GM21447 (cell line): ENCODE data around the gene POLN.

Experiments used
- ATAC-seq: cut with Tn5 transposase; IDR thresholded peaks from one replicate; pipeline ENCODE4 v1.9.1; 2021; ENCODE audit not compliant: unreplicated experiment

POLN gene

DNA sequence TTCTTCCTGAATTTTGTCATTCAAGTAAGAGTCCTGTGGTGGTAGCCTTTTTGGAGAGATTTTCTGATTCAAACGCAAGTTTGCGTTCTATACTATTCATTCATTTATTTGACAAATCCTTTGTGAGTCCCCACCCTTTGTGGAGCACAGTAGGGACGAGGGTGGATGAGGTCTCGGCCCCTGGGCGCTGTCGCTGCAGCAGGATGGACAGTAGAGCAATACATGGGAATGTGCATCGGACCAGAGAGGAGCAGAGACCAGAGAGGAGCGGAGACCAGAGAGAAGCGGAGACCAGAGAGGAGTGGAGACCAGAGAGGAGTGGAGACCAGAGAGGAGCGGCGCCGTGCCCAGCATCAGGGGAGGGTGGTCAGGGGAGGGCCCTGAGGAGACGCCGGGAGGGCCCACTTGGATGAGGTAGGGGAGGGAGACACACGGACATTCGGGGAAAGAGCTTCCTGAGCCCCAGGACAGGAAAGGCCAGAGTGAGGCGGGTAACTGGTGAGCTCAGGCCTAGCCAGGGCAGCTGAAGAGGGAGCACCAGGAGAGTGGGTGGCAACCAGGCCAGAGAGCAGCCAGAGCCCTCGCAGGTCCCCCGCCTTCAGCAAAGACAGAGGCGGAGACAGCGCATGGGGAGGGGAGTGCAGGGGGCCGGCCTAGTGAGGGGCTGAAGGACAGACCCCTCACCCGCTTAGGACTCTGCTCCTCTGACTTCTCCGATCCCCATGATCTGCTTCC is 115.4 kb downstream of the POLN start:
- ATAC-seq, result no peak

DNA sequence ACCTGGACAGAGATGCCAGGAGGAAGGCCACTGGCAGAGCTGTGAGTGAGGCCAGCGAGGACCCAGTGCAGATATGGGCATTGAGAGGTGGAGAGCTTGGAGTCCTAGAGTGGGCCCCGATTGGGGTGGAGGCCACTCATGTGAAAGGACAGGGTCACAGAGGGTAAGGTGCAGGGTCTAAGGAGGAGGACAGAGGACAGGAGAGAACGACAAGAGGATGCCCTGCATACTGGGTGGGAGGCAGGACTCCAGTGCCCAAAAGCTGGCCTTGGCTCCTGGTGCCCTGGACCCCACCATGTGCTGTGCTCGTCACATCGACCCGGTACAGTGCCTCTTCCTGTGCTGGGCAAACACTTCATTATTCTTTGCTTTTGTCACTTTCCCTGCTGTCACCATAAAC is 116.1 kb downstream of the POLN start:
- no peak for ATAC-seq

DNA sequence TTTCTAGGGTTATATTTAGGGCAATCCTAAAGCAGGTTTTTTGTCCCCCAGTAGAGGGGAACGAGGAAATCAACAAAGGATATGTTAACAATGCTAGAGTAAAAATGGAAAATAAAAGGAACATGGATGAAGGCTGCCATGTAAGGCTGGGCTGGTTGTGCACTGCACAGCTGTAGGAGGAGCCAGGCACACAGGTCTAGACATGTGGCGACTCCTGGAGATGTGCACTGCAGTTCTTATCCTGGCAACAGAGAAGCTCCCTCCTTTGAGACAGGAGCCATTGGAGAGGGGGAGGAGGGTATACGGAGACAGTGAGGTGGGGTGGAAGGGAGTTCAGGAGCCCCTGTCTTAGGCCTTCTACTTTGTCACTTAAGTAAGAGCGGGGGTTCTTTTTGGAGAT is 116.9 kb downstream of the POLN start:
- no peak for ATAC-seq

DNA sequence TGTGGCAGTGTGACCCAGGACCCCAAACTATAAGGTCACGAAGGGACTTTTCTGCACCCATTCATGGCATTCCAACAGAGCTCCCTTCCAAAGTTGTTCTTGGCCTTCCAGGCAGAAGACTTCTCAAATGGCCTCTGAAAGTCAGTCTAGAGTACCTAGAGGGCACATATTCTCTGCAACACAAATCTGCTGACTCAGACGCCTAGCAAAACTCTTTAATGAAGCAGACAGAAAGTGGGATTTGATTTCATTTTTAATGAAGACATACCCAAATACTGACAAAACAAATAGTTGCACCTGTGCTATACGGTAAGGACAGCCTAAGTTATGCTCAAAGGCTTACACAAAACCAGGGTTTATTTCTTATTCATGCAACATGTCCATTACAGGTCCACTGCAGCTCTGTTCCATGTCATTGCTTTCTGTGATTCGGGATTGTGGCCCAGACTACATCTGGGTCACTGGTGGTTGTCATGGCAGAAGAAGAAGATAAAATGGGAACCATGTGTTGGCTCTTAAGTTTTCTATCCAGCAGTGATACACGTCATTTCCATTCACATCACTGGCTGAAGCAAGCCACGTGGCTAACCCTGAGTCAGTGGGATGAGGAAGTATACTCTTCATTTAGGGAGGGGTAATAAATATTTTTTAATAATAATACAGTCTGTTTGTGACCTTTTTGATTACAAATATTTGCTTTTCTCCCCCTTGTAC is 125.1 kb downstream of the POLN start:
- ATAC-seq, result no peak

- ATAC-seq, result no peak
Observed at GRCh38 chr4:2105559-2105958, 136.4 kb downstream of the POLN start.

DNA sequence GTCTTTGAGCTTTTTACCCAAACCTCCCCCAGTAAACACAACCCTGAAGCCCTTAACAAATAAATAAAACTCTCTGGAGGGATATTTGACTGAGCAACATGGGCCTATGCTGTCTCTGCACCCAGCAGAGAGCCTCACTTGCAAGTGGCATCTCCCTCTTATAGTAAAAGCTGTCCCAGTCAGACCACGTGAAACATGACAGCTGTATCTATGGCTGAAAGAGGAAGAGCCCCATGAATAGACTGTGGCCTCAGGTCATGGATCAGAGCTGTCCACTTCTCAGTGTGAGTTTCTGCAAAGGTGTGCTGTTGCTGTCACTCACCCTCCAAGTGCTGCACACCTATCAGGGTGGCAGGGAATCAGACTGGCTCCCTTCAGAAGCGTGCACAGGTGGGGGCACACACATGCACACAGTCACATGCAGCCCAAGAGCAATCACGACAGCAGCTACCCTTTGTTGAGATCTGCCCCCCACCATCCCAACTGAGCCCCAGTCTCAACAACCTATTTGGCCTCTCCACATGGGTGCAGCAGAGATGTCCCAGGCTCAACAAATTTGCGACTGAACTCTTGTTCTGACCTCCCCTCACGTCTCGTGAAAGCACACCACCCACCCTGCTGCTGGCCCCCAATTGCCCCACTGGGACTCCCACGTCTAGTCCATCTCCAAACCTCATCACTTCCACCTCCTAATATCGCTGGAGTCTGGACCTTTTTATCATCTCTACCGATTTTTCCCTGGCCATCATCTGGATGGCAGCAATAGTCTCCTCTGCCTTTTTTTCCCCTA is 137.2 kb downstream of the POLN start:
- no peak for ATAC-seq

DNA sequence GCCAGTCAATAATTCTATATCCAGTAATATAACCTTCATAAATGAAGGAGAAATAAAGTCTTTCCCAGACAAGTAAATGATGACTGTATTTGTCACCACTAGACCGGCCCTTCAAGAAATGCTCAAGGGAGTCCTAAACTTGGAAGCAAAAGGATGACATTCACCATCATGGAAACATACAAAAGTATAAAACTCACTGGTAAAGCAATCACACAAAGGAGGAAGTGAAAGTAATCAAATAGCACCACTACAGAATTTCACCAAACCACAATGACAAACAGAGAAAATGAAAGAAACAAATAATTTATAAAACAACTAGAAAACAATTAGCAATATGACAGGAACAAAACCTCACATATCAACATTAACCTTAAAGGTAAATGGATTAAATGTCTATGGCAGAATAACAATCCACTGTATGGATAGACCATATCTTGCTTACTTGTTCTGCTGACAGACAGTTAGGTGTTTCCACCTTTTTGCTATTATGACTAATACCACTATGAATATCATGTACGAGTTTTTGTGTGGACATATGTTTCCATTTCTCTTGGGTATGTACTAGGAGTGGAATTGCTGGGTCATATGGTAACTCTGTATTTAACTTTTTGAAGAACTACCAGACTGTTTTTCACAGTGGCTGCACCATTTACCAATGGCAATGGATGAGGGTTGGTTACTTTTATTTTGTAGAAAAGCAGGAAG is 137.9 kb downstream of the POLN start:
- no peak for ATAC-seq

DNA sequence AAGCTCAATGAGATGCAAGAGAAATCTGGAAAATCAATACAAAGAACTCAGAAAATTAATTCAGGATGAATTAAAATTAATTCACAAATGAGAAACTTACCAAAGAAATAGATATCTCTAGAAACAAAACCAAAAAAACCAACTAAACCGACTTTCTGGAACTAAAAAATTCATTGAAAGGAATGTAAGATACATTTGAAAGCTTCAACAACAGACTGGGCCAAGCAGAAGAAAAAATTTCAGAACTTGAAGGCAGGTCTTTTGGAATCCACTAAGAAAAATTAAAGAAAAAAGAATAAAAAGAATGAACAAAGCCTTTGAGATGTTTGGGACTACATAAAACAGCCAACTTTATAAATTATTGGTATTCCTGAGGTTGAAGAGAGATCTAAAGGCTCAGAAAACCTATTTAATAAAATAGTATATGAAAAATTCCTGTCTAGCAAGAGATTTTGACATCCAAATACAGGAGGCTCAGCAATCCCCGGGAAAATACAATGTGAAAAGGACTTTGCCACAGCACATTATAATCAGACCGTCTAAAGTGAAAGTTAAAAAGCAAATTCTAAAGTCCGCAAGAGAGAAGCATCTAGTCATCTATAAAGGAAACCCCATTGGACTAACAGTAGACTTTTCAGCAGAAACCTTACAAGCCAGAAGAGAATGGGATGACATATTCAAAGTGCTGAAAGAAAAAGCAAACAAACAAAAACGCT is 138.6 kb downstream of the POLN start:
- ATAC-seq, result no peak

GRCh38 chr4:2102045-2102883 is 139.7 kb downstream of the POLN start:
- no peak for ATAC-seq

DNA sequence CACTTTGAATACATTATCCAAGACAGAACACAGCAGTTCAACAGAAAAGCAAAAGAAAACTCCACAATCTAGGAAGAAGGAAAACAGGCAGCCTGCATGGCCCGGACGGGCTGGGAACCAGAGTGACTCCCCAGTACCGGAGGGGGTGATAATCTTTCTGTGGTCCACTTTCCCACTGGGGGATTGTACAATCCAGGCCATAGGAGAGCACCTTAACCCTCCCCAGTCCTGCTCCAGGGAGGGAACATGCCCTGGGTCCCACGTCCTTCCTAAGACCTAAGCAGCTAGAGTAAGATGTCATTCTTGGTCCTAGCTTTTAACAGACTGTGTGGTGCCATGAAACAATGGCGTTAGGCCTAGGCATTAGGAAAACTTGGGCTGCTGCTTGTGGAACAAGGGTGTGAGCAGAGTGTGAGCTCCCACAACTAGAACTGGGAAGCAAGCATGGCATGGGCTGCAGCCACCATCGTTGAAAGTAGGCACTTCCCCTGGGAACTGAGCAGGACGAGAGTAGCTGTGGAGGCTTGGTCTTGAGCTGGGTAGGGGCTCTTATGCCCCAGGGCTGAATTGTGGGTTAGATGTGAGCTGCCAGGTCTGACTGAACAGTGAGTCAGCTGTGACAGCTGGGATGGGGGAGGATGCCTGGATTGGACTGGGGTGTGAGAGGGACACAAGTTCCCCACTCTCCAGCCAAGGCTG is 140.4 kb downstream of the POLN start:
- no peak for ATAC-seq

DNA sequence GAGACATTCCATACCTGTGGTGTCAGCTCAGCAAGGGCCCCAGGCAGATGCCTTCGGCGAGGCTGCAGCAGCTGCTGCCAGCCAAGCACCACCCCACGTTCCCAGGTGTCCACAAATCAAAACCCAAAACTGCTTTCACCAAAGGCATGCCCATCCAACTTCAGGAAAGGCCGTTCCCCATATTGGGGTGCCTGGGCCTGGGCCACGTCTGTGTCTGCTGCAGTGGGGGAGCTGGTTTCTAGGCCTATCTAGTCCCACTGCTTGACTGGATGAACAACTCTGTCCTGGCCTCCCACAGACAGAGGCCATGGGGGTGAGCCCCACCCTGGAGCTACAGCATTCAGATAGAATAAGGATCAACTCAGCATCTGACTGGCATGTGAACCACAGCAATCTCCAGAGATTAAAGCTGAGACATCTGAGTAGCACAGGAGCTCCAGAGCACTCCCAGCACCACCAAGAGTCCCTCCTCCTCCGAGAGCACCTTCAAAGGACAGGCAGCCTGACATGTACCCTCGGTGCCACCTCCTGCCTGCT is 145.8 kb downstream of the POLN start:
- no peak for ATAC-seq

GRCh38 chr4:2095236-2096072 is 146.5 kb downstream of the POLN start:
- ATAC-seq, result no peak

GRCh38 chr4:2094545-2094944 is 147.4 kb downstream of the POLN start:
- no peak for ATAC-seq

- ATAC-seq, result no peak
Observed at GRCh38 chr4:2093265-2093664, 148.7 kb downstream of the POLN start.

DNA sequence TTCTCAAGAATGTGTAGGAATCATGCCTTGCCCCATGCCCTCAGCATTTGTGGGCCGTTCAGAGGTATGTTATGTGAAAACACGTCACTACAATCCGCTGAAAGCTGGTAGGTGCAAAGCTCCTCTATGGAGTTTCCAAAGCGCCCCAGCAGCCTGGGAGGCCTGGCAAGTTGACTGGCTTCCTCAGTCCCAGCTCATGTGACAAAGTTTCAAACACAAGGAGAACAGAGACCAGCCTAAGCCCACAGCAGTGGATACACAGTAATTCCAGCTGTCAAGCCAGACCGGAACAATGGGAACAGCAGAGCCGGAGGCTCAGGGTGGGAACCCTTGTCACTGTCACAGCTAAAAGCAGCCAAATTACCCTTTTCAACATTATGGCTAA is 149.3 kb downstream of the POLN start:
- ATAC-seq, result no peak

GRCh38 chr4:2091990-2092668 is 149.8 kb downstream of the POLN start:
- no peak for ATAC-seq

GRCh38 chr4:2090642-2091041 is 151.3 kb downstream of the POLN start:
- no peak for ATAC-seq
